Activated naive CD4-positive, alpha-beta T cell treated with Interleukin-2 at 50 U/mL for 16 hours (primary cell): ENCODE measurements around the gene U2AF1L4.

Experiments
- DNase-seq: peaks from one replicate; pipeline ENCODE4 v3.0.0-alpha.2; 2020

U2AF1L4 gene

GRCh38 chr19:35710784-35711723 is 34.2 kb downstream of the U2AF1L4 start:
- DNase-seq, result peak; percentile 69

- no peak for DNase-seq
Observed at GRCh38 chr19:35708391-35708790, 36.8 kb downstream of the U2AF1L4 start.

GRCh38 chr19:35704218-35704617 is 41.0 kb downstream of the U2AF1L4 start, which contains the start of gene ZBTB32:
Gene ZBTB32, plus strand, starts transcription at chr19:35704558. Its CDS starts 10,069 bp downstream, at chr19:35714627.
- no peak for DNase-seq

DNA sequence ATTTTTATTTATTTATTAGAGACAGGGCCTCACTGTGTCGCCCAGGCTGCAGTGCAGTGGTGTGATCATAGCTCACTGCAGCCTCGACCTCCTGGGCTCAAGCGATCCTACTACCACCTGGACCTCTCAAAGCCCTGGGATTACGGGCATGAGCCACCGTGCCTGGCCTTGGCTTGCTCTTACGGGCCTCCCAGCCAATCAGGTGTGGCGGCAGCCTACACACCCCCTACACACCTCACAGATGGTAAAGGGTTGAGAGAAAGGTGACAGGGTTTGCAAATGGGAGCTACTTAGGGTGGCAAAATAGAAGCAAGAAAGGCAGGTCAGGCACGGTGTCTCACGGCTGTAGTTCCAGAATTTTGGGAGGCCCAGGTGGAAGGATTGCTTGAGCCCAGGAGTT is 41.9 kb downstream of the U2AF1L4 start:
- DNase-seq, result no peak

DNA sequence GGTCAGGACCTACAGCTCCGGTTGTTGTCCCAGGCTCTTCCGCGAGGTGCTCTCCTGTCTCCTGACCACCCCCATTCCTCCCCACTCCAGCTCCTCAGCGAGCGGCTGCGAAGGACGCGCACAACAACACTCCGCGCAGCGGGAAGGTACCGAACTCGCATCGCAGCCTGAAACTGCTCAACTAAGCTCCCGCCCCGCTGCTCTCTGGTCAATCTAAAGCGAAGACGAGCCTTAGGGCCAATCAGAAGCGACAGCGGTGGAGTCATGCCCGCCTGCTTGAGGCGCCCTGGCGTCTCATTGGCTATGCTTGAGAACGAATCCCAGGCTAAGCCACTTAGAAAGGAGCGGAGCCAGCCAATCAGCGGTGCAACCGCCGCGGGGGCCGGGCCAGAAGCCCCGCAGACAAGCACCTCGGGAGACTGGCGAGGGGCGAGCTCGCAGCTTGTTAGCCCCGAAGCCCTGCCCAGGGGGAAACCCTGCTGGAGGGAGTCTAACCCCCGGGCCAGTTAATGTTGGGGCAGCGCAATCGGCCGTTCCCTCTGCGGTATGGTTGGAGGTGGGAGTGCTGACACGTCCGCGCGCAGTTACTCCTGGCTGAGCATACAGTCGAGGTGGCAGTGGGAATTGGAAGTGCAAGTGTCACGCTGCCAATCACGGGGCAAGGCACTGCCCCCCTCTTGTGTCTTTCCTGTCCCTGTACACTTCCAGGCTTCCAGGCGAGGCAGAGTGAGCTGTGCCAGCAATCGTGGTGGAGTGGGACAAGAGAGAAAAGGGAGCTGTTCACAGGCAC is 42.8 kb downstream of the U2AF1L4 start:
- DNase-seq, result peak; percentile 94

DNA sequence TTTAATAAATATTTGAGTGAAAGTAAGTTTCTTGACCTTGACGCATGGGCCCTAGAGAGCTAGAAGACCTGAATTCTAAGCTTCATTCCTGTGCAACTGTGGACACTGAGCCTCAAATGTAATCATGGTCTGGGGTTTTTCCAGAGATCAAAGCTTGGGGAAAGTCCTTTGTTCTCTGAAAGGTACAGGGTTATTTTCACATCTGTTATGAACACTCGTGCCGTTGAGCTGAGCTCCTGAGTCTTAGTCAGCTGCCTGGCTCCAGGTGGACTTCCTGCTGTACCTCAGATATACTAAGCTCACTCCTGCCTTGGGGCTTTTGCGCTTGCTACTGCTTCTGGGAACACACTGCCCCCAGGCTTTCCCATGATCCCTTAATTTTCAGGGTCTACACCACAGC is 48.4 kb downstream of the U2AF1L4 start:
- DNase-seq, result no peak

DNA sequence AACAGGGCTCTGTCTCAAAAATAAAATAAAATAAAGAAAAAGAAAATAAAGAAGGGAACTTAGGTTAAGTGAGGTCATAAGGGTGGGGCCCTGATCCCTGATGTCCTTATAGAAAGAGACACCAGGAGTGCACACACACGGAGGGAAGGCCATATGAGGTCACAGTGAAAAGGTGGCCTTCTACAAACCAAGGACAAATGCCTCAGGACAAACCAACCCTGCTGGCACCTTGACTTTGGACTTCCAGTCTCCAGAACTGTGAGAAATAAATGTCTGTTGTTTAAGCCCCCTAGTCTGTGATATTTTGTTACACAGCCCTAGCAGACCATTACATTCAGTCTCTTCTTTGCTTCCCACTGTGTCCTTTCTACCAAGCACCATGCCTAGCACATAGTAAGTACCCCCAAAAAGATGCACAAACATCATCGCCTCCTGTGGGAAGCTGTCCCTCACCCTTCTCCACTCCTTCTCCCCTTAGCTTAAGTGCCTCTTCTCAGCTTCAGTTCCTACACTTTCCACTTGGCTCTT is 49.3 kb downstream of the U2AF1L4 start:
- DNase-seq, result no peak

- DNase-seq, result peak; percentile 91
Observed at GRCh38 chr19:35693835-35694599, 51.2 kb downstream of the U2AF1L4 start.

DNA sequence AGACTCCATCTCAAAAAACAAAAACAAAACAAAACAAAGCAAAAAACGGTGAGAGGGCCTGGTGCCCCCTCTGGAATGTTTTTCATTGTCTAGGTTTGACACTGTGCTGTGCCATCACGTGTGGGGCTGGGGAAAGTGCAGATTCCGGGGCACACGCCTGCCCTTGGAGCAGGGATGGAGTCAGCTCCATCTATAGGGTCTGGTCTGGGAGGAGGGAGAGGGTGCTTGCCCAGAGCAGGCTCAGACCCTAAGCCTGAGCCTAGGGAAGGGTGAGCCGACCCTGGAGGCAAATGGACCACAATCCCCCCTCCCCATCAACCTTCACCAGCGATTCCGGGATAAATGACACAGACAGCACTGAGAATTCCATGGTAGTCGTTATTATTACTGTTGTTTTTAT is 51.8 kb downstream of the U2AF1L4 start:
- DNase-seq, result no peak
